GM15510 (cell line): ENCODE results near the gene SUMF2.

Source experiments
- POLR2A ChIP-seq: IDR thresholded peaks from 3 replicates; pipeline ENCODE4 v1.6.1; 2011; ENCODE audit warnings: borderline replicate concordance; ENCODE audit not compliant: insufficient read length; ENCODE audit errors: extremely low read depth

Gene SUMF2

GRCh38 chr7:56106108-56107073, 42.3 kb downstream of the SUMF2 start, which contains the start of gene CHCHD2:
CHCHD2 (minus strand) TSS chr7:56106476; CDS start chr7:56106413, 63 bp downstream.
- peak; percentile 73 for TF ChIP-seq POLR2A

- TF ChIP-seq POLR2A, result no peak
Observed at GRCh38 chr7:56107954-56108258, 43.8 kb downstream of the SUMF2 start.

- no peak for TF ChIP-seq POLR2A
Observed at GRCh38 chr7:56110611-56111010, 46.5 kb downstream of the SUMF2 start.

GRCh38 chr7:56115852-56116538, 51.9 kb downstream of the SUMF2 start, which contains the start of gene NUPR2:
NUPR2 (minus strand) TSS chr7:56116417; CDS start chr7:56116314, 103 bp downstream.
- no peak for TF ChIP-seq POLR2A

- no peak for TF ChIP-seq POLR2A
Observed at GRCh38 chr7:56121440-56121839, 57.4 kb downstream of the SUMF2 start.

- no peak for TF ChIP-seq POLR2A
Observed at GRCh38 chr7:56124981-56125380, 60.9 kb downstream of the SUMF2 start.

GRCh38 chr7:56125831-56126230, 61.7 kb downstream of the SUMF2 start:
- TF ChIP-seq POLR2A, result no peak

GRCh38 chr7:56127241-56127975, 63.3 kb downstream of the SUMF2 start:
- TF ChIP-seq POLR2A, result no peak
